IPS DF 6.9 (cell line): ENCODE data around the gene ANTXRL.
"Not testable (repeated sequence)": the region's sequence is repeated elsewhere in the genome, so short reads cannot be mapped to it uniquely, and the experiment has no call there.

ENCODE experiments used
- DNase-seq: peaks from one replicate; pipeline ENCODE4 v3.0.0-alpha.2; 2013; ENCODE audit warnings: low read depth, low spot score
- H3K27ac ChIP-seq: one replicate; pipeline ENCODE4 v1.5.1; 2013; ENCODE audit warnings: low read length, control low read depth
- H3K27me3 ChIP-seq: 2 replicates; pipeline ENCODE4 v1.6.1; 2013; ENCODE audit warnings: mild to moderate bottlenecking, low read length; ENCODE audit not compliant: control insufficient read depth, insufficient read depth
- H3K36me3 ChIP-seq: 2 replicates; pipeline ENCODE4 v1.6.1; 2013; ENCODE audit warnings: low read length; ENCODE audit not compliant: control insufficient read depth, insufficient read depth
- H3K4me1 ChIP-seq: 2 replicates; pipeline ENCODE4 v1.6.1; 2013; ENCODE audit warnings: low read length; ENCODE audit not compliant: control insufficient read depth, insufficient read depth
- H3K4me3 ChIP-seq: 2 replicates; pipeline ENCODE4 v1.5.1; 2013; ENCODE audit warnings: mild to moderate bottlenecking, low read length
- H3K9me3 ChIP-seq: 2 replicates; pipeline ENCODE4 v1.6.1; 2013; ENCODE audit warnings: low read length, inconsistent platforms; ENCODE audit not compliant: control insufficient read depth, insufficient read depth
- WGBS: extraction: QIAGEN DNeasy Blood & Tissue Kit; methylation state at CpG from one replicate; pipeline ENCODE4 v1.1.7; 2013; ENCODE audit warnings: mixed read lengths, missing lambda C conversion rate; ENCODE audit not compliant: insufficient read length, insufficient coverage; 5-methylcytosine and 5-hydroxymethylcytosine counted together

Gene ANTXRL

DNA sequence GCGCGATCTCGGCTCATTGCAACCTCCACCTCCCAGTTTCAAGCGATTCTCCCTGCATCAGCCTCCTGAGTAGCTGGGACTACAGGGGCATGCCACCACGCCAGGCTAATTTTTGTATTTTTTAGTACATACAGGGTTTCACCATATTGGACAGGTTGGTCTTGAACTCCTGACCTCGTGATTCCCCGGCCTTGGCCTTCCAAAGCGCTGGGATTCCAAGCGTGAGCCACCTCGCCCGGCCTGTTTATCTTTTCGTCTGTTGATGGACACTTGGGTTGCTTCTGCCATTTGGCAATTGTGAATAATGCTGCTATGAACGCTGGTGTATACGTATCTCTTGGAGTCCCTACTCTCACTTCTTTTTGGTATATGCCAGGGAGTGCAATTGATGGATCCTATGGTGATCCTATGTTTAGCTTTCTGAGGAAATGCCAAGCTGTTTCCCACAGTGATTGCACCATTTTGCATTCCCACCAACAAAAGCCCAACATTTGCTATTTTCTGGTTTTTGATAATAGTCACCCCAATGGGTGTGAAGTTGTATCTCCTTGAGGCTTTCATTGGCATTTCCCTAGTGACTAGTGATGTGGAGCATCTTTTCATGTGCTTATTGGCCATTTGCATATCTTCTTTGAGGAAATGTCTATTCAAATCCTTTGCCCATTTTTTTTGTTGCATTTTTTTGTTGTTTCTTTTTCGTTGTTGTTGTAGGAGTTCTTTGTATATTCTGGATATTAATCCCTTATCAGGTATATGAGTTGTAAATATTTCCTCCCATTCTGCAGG lies 3.5 kb downstream of the ANTXRL start:
- Histone ChIP-seq H3K9me3 (no peaks in the 10 kb centered on the region), H3K27ac (no peak overlapping the region), H3K4me3 (no peak overlapping the region), H3K4me1 (peaks cover 1% of the 10 kb centered on the region; the same call in 1 of the 2 replicates), H3K36me3 (no peaks in the 10 kb centered on the region), H3K27me3 (no peaks in the 10 kb centered on the region)
- WGBS, result no CpG with 5 or more reads among the region's 15 CpGs
- no peak for DNase-seq

DNA sequence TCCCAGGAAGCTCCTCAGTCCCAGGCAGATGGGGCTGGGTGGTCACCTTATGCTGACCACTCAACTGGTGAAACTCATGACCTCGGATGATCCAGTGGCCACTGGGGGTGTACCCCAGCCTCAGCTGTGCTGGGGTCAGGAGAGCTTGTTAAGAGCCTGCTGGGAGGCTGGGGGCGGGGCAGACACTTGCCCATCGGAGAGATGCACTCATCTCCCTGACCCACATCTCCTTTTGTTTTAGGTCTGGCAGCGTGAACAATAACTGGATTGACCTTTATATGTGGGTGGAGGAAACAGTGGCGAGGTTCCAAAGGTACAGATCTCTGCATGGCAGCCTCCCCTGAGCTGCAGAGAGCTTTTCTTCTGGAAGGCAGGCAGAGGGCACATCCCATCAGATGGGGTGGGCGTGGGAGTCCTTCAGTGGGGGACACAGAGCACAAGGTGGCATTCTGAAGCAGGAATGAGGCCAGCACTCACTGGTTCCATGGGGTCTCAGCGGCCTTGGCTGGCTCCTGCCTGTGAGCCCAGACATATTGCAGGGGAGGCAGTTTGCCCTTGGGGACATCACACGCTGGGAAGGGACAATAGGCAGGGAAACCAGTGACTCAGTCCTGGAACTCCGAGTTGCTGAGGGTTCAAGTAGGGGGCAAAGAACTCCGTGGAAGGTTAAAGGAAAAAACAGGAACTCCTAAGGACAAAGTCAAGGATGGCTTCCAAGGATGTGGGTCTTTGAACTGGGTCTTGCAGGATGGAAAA lies 5.2 kb downstream of the ANTXRL start:
- Histone ChIP-seq H3K9me3 (no peaks in the 10 kb centered on the region), H3K27ac (no peak overlapping the region), H3K4me3 (no peak overlapping the region), H3K4me1 (peaks cover 1% of the 10 kb centered on the region; the same call in 1 of the 2 replicates), H3K36me3 (no peaks in the 10 kb centered on the region), H3K27me3 (no peaks in the 10 kb centered on the region)
- no peak for DNase-seq
- WGBS, result no CpG with 5 or more reads among the region's 10 CpGs

DNA sequence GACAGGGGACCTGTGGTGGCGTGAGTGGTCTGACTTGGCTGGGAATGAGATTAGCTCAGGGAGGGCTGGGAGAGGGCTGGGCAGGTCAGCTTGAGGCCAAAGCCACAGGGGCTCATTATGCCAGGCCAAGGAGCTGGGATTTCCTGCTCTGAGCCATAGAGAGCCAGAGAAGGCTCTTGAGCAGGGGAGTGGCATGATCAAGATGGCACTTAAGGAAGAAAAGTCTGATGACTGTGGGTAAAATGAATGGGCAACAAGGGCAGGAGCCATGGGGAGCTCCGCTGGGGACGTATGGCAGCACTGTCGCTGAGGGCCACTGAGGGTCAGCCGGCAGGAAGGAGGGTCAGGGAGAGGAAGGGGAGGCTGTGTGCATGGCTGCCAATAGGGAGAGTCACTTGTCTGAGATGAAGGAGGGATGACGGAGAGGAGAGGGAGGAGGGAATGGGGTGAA lies 5.8 kb downstream of the ANTXRL start:
- no CpG with 5 or more reads among the region's 6 CpGs for WGBS
- no peaks in the 10 kb centered on the region for H3K27me3 ChIP-seq
- peaks cover 1% of the 10 kb centered on the region; the same call in 1 of the 2 replicates for H3K4me1 ChIP-seq
- H3K27ac ChIP-seq, result no peak overlapping the region
- H3K4me3 ChIP-seq, result no peak overlapping the region
- no peaks in the 10 kb centered on the region for H3K36me3 ChIP-seq
- DNase-seq, result no peak
- H3K9me3 ChIP-seq, result no peaks in the 10 kb centered on the region

DNA sequence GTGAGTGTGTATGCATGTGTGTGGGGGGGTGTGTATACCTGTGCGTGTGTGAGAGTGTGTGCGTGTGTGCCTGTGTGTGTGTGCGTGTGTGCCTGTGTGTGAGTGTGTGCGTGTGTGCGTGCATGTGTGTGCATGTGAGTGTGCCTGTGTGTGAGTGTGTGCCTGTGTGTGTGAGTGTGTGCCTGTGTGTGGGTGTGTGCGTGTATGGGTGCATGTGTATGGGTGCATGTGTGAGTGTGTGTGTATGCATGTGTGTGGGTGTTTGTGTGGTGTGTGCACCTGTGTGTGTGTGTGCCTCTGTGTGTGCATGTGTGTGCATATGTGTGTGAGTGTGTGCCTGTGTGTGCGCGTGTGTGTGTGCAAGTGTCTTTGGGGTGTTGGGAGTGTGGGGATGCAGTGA lies 6.4 kb downstream of the ANTXRL start:
- H3K27me3 ChIP-seq, result no peaks in the 10 kb centered on the region
- H3K4me3 ChIP-seq, result no peak overlapping the region
- H3K36me3 ChIP-seq, result no peaks in the 10 kb centered on the region
- no peak overlapping the region for H3K27ac ChIP-seq
- peaks cover 1% of the 10 kb centered on the region; the same call in 1 of the 2 replicates for H3K4me1 ChIP-seq
- DNase-seq, result no peak
- WGBS, result no CpG with 5 or more reads among the region's 8 CpGs
- no peaks in the 10 kb centered on the region for H3K9me3 ChIP-seq

DNA sequence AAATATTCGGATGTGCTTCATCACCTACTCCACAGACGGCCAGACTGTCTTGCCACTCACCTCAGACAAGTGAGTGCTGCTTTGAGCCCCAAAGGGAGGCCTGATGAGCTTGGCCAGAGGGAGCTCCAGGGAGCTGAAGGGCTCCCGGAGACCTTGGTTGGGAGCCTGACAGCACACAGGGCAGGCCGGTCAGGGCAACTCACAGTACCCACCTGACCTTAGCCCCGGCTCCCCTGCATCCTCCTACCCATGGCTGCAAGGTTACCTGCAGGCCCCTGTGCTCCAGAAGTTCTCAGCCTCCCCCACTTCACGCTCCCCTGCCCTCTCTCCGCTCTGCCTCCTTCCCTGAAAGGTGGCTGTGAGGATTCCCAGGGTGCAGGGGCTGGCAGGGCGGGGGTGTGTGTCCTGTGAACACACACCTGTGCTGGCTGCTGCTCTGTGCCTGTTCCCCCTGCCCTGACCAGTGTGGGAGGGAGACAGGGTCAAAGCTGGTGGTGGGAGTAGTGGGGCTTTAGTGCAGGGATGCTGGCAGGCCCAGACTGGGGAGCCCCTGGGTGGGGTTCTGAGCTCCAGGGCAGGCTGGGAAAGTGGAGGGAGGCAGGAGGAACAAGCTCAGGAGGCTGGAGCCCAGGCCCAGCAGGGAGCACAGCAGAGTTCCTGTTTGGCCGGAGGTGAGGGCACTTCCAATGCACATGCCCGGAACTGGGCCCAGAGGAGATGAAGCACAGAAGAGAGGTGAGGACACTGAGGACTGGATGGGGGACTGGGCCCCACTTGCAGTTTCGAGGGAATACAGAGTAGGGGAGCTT lies 7.2 kb downstream of the ANTXRL start:
- Histone ChIP-seq H3K36me3 (no peaks in the 10 kb centered on the region), H3K27ac (no peak overlapping the region), H3K27me3 (no peaks in the 10 kb centered on the region), H3K4me1 (peaks cover 1% of the 10 kb centered on the region; the same call in 1 of the 2 replicates), H3K9me3 (no peaks in the 10 kb centered on the region), H3K4me3 (no peak overlapping the region)
- WGBS, result no CpG with 5 or more reads among the region's 11 CpGs
- no peak for DNase-seq

DNA sequence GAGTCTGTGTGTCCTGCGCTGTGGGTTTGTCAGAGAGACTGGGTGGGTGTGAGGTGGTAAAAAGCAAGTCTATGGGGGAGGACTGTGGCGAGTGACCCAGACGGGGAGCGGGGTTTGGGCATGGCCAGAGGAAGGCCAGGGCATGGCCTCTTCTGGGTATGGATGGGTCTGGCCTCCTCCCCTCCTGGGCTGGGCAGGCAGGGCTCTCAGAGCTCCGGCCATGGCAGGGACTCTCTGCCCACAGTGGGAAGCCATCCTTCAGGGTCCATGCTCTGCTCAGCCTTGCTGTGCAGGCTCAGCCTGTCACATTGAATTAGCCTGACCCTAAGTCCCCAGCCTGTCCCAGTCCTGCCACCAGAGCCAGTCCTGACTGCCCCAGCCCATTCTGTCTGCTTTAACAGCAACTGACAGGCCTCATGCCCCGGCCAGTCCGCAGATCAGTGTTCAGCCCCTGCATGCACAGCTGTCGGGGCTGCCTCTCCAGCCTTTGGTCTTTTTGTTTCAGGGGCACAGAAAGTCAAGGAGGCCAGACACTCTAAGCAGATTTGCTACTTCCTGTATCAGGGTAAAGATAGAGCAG lies 7.9 kb downstream of the ANTXRL start:
- no CpG with 5 or more reads among the region's 8 CpGs for WGBS
- Histone ChIP-seq H3K4me3 (no peak overlapping the region), H3K27me3 (no peaks in the 10 kb centered on the region), H3K9me3 (no peaks in the 10 kb centered on the region), H3K36me3 (no peaks in the 10 kb centered on the region), H3K4me1 (peaks cover 1% of the 10 kb centered on the region; the same call in 1 of the 2 replicates), H3K27ac (no peak overlapping the region)
- no peak for DNase-seq

DNA sequence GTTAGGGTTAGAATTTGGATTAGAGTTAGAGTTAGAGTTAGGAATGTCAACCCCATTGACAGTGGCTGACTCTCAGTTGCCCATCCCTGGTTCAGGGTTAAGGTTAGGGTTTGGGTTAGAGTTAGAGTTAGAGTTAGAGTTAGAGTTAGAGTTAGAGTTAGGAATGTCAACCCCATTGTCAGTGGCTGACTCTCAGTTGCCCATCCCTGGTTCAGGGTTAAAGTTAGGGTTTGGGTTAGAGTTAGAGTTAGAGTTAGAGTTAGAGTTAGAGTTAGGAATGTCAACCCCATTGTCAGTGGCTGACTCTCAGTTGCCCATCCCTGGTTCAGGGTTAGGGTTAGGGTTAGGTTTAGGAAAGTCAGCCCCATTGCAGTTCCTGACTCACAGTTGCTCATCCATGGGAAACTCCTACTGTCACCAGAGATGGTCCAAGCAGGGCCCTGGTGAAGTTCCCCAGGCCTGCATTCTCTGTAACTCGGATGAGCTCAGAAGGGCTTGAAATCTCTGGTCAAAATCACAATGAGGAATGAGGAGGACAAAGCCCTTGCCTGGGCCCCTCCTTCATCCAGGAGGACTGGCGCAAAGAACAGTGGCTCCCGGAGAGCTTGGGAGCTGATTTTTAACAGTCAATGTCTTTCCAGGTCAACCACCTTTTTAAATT lies 8.7 kb downstream of the ANTXRL start:
- no CpG with 5 or more reads among the region's 3 CpGs for WGBS
- not testable (repeated sequence) for DNase-seq, H3K27ac ChIP-seq, H3K9me3 ChIP-seq, H3K4me3 ChIP-seq, H3K4me1 ChIP-seq, H3K36me3 ChIP-seq, H3K27me3 ChIP-seq

DNA sequence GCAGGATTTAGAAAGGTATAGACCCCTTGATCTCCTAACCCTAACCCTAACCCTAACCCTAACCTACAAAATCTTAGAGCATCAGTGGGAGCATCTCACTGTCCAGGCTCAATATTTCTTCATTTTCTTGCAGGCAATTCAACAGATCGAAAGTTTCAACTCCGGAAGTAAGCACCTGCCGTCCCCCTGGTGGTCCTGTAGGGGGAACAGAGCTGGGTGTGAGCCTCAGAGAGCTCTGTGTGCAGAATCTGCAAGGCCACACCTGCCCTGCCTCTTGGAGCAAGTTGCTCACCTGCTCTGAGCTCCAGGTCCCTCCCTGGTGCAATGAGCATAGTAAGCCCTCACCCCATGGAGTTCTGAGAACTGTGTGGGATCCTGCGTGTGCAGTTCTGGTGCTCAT lies 9.3 kb downstream of the ANTXRL start:
- H3K27ac ChIP-seq, H3K4me1 ChIP-seq, H3K4me3 ChIP-seq, H3K27me3 ChIP-seq, H3K9me3 ChIP-seq, DNase-seq, H3K36me3 ChIP-seq: not testable (repeated sequence)
- no CpG with 5 or more reads among the region's 4 CpGs for WGBS

DNA sequence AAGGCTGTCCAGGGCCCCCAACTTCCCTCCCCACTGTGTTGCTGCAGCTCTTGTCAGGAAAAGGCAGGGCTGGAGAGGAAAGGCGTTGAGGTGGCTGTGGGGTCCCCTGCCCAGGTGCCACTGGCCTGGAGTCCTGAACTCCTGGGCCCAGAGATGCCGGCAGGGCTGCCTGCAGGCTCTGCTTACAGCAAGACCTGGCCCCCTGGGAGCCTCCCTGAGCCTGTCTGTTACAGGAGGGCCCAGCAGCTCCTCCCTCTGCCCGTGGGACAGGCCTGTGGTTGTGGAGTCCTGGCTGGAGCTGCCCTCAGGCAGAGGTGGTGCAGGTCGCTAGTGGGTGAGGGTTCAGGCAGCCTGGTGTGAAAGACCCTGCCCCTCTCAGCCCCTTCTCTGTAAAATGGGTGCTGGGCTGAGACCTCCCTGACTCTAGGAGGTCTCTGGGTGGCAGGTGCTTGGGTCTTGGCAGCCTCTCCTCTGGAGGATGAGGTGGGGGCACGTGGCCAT lies 9.9 kb downstream of the ANTXRL start:
- no peak for DNase-seq
- Histone ChIP-seq H3K4me3 (no peak overlapping the region), H3K36me3 (no peaks in the 10 kb centered on the region), H3K9me3 (no peaks in the 10 kb centered on the region), H3K27me3 (no peaks in the 10 kb centered on the region), H3K4me1 (peaks cover 3% of the 10 kb centered on the region), H3K27ac (no peak overlapping the region)
- WGBS, result no CpG with 5 or more reads among the region's 5 CpGs
